NCI-H82 treated with DMSO at 0.1 percent for 48 hours (cell line): ENCODE data around the gene LARP1B.
"Not testable (repeated sequence)": the region's sequence is repeated elsewhere in the genome, so short reads cannot be mapped to it uniquely, and the experiment has no call there.

Source experiments
- DNase-seq: peaks from one replicate; lab custom pipeline; 2025; ENCODE audit not compliant: unreplicated experiment; lab: John Stamatoyannopoulos, UW

Gene LARP1B

GRCh38 chr4:128134925-128135324 lies 73.8 kb downstream of the LARP1B start:
- no peak for DNase-seq

- no peak for DNase-seq
These were observed 74.3 kb downstream of the LARP1B start for GRCh38 chr4:128135391-128135790.

- DNase-seq, result no peak
These were observed 80.8 kb downstream of the LARP1B start for GRCh38 chr4:128141866-128142265.

- no peak for DNase-seq
These were observed 84.6 kb downstream of the LARP1B start for GRCh38 chr4:128145727-128146126.

GRCh38 chr4:128153800-128154199 lies 92.7 kb downstream of the LARP1B start:
- no peak for DNase-seq

GRCh38 chr4:128155231-128155855 lies 94.2 kb downstream of the LARP1B start:
- DNase-seq, result no peak

GRCh38 chr4:128155874-128156456 lies 94.9 kb downstream of the LARP1B start:
- no peak for DNase-seq

GRCh38 chr4:128156472-128156871 lies 95.4 kb downstream of the LARP1B start:
- DNase-seq, result not testable (repeated sequence)

GRCh38 chr4:128158894-128159293 lies 97.8 kb downstream of the LARP1B start:
- no peak for DNase-seq

GRCh38 chr4:128159967-128160366 lies 98.9 kb downstream of the LARP1B start:
- DNase-seq, result no peak

GRCh38 chr4:128161138-128161537 lies 100.0 kb downstream of the LARP1B start:
- no peak for DNase-seq

GRCh38 chr4:128162434-128162833 lies 101.3 kb downstream of the LARP1B start:
- DNase-seq, result no peak

GRCh38 chr4:128163177-128164117 lies 102.3 kb downstream of the LARP1B start:
- no peak for DNase-seq

- no peak for DNase-seq
These were observed 105.9 kb downstream of the LARP1B start for GRCh38 chr4:128166982-128167381.

GRCh38 chr4:128168701-128169100 lies 107.6 kb downstream of the LARP1B start:
- DNase-seq, result no peak

- DNase-seq, result no peak
These were observed 108.1 kb downstream of the LARP1B start for GRCh38 chr4:128169245-128169644.

GRCh38 chr4:128176643-128177042 lies 115.5 kb downstream of the LARP1B start:
- DNase-seq, result no peak

- no peak for DNase-seq
These were observed 116.4 kb downstream of the LARP1B start for GRCh38 chr4:128177498-128177897.

- no peak for DNase-seq
These were observed 125.5 kb downstream of the LARP1B start for GRCh38 chr4:128186623-128187022.

- peak; percentile 66 for DNase-seq
These were observed 130.1 kb downstream of the LARP1B start for GRCh38 chr4:128191115-128191781.
